Lower lobe of right lung (tissue), 2 donors: ENCODE data around the gene SUSD4. TPM values are rescaled to one million over a fixed set of nuclear protein-coding genes. Genes with fewer than 3 reads are reported as not detected.

Source experiments
- ATAC-seq, 2 donors: fragments of 200-7000 bp; cut with Tn5 transposase; one replicate each; pipeline ENCODE4 v1.9.1; 2020 to 2022; ENCODE audit warnings: mild to moderate bottlenecking in 2 of 2, moderate library complexity in 2 of 2
- DNase-seq: peaks from one replicate; pipeline ENCODE4 v3.0.0-alpha.2; 2020
- H3K27ac ChIP-seq: fragments of 200-600 bp; one replicate; pipeline ENCODE4 v1.8.0; 2022
- H3K27me3 ChIP-seq: fragments of 200-600 bp; one replicate; pipeline ENCODE4 v1.8.0; 2022; ENCODE audit warnings: low read depth
- H3K36me3 ChIP-seq: fragments of 200-600 bp; one replicate; pipeline ENCODE4 v1.8.0; 2022; ENCODE audit warnings: mild to moderate bottlenecking
- H3K4me1 ChIP-seq: fragments of 200-600 bp; one replicate; pipeline ENCODE4 v1.8.0; 2022
- H3K4me3 ChIP-seq: fragments of 200-600 bp; one replicate; pipeline ENCODE4 v1.8.0; 2022; ENCODE audit warnings: mild to moderate bottlenecking
- H3K9me3 ChIP-seq: fragments of 200-600 bp; one replicate; pipeline ENCODE4 v1.8.0; 2022
- intact Hi-C: fragments of 100-400 bp; cut with DNase I; formaldehyde crosslinking; loops from one replicate; pipeline ENCODE4 v1.11.0; 2022
- total RNA-seq: library from RNA; stranded (reverse); fragmentation: NEBNext Ultra II Directional; extraction: Animal tissue kit (Norgen Biotek cat#: 25700); gene quantifications from one replicate; pipeline ENCODE4 v1.2.1, GENCODE V29; 2021
- TF ChIP-seq, protein P1 (sequence below): fragments of 200-600 bp; IDR thresholded peaks from one replicate; pipeline ENCODE4 v1.8.0; 2022; ENCODE audit warnings: antibody characterized with exemption, mild to moderate bottlenecking
- donor health status: DM: no; HTN: yes; CAD: no; lungs with severe emphysema.

Gene SUSD4
- total RNA-seq, 1 donor from 2014 or later: 3.7 TPM

DNA sequence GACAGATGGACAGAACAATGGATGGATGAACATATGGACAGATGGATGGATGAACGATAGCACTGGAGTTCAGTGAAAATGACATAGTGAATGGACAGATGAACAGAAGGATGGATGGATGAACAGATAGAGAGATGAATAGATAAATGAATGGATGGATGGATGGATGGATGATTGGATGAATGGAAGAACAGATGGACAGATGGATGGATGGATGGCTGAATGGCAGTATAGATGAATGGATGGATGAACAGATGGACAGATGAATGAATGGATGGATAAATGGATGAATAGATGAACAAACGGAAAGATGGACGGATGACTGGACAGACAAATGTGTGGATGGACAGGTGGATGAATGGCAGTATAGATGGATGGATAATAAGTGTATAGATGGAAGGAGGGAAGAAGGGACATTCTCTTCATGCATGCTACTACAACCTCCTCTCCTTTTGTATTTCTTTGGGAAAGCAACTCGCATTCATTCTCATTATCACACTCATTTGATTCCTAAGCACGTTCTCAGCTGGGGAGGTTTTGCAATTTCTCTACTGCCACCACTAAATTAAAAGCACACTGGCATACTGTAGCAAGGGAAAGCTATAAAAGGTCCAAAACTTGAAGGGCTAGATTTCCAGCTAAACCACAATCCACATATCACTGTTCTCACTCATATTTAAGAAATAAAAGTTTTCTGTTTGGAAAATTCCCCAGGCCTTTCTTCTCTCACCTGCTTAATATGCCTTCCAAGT, 34.1 kb downstream of the SUSD4 start:
- TF ChIP-seq, protein P1, sequence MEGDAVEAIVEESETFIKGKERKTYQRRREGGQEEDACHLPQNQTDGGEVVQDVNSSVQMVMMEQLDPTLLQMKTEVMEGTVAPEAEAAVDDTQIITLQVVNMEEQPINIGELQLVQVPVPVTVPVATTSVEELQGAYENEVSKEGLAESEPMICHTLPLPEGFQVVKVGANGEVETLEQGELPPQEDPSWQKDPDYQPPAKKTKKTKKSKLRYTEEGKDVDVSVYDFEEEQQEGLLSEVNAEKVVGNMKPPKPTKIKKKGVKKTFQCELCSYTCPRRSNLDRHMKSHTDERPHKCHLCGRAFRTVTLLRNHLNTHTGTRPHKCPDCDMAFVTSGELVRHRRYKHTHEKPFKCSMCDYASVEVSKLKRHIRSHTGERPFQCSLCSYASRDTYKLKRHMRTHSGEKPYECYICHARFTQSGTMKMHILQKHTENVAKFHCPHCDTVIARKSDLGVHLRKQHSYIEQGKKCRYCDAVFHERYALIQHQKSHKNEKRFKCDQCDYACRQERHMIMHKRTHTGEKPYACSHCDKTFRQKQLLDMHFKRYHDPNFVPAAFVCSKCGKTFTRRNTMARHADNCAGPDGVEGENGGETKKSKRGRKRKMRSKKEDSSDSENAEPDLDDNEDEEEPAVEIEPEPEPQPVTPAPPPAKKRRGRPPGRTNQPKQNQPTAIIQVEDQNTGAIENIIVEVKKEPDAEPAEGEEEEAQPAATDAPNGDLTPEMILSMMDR: no peak
- Histone ChIP-seq H3K4me1 (no peaks in the 10 kb centered on the region), H3K27me3 (no peaks in the 10 kb centered on the region), H3K4me3 (no peak overlapping the region), H3K36me3 (no peaks in the 10 kb centered on the region), H3K27ac (no peak overlapping the region), H3K9me3 (no peaks in the 10 kb centered on the region)
- no peak for DNase-seq
- no peak for ATAC-seq
- intact Hi-C loops: no loop called here

DNA sequence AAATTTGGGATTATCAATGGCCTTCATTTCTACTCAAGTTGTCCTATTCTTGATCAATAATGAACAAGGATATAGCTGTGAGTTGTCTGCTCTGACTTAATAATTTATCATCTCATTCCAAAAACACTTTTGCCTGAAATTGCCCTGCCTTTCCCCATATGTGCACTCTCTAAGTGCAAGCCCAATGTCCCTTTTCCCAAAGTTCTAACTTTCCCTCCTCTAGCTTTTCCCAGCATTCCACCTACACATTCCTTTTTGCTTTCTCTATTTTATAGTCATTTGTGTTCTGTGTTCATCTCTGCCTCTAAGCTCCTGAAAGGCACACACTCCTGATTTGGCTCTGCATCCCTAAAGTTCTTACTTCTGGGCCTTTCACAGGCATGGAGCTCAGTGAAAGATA, 34.7 kb downstream of the SUSD4 start:
- H3K27ac ChIP-seq: no peak overlapping the region
- TF ChIP-seq, protein P1: no peak
- H3K4me1 ChIP-seq: no peaks in the 10 kb centered on the region
- H3K4me3 ChIP-seq: no peak overlapping the region
- intact Hi-C loops: no loop called here
- ATAC-seq (no peak), DNase-seq (no peak)
- no peaks in the 10 kb centered on the region for H3K9me3 ChIP-seq
- H3K27me3 ChIP-seq: no peaks in the 10 kb centered on the region
- H3K36me3 ChIP-seq: no peaks in the 10 kb centered on the region

DNA sequence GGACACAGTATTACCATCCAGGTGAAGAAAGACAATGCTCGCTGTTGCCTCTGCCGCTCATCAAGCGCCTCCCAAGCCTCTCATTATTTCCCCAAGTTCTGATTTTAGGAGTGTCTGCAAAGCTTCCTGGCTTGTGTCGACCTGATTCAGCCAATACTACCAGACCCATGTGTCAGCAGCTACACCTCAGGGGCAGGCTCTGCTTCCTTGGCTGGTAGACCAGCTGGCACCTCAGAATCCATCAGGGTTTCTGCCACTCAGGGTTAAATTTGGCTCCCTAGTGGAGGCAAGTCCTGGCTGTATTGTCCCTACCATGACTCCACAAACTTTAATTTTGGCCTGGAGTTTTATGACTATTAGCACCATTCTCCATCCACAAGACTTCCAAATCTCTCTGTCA, 35.4 kb downstream of the SUSD4 start:
- ATAC-seq (no peak), DNase-seq (no peak)
- Histone ChIP-seq H3K4me1 (no peaks in the 10 kb centered on the region), H3K27me3 (no peaks in the 10 kb centered on the region), H3K36me3 (no peaks in the 10 kb centered on the region), H3K27ac (no peak overlapping the region), H3K9me3 (no peaks in the 10 kb centered on the region), H3K4me3 (no peak overlapping the region)
- TF ChIP-seq, protein P1: no peak
- intact Hi-C loops: no loop called here

DNA sequence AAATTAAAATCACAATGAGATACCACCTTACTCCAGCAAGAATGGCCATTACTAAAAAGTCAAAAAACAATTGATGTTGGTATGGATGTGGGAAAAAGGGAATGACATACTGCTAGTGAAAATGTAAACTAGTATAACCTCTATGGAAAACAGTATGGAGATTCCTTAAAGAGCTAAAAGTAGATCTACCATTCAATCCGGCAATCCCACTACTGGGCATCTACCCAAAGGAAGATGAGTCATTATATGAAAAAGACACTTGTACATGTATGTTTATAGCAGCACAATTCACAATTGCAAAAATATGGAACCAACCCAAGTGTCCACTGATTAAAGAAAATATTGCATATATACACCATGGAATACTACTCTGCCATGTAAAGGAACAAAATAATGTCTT, 37.2 kb downstream of the SUSD4 start:
- DNase-seq (no peak), ATAC-seq (no peak)
- no peaks in the 10 kb centered on the region for H3K27me3 ChIP-seq
- H3K4me3 ChIP-seq: no peak overlapping the region
- intact Hi-C loops: no loop called here
- H3K4me1 ChIP-seq: no peaks in the 10 kb centered on the region
- no peak overlapping the region for H3K27ac ChIP-seq
- H3K36me3 ChIP-seq: no peaks in the 10 kb centered on the region
- TF ChIP-seq, protein P1: no peak
- H3K9me3 ChIP-seq: no peaks in the 10 kb centered on the region

DNA sequence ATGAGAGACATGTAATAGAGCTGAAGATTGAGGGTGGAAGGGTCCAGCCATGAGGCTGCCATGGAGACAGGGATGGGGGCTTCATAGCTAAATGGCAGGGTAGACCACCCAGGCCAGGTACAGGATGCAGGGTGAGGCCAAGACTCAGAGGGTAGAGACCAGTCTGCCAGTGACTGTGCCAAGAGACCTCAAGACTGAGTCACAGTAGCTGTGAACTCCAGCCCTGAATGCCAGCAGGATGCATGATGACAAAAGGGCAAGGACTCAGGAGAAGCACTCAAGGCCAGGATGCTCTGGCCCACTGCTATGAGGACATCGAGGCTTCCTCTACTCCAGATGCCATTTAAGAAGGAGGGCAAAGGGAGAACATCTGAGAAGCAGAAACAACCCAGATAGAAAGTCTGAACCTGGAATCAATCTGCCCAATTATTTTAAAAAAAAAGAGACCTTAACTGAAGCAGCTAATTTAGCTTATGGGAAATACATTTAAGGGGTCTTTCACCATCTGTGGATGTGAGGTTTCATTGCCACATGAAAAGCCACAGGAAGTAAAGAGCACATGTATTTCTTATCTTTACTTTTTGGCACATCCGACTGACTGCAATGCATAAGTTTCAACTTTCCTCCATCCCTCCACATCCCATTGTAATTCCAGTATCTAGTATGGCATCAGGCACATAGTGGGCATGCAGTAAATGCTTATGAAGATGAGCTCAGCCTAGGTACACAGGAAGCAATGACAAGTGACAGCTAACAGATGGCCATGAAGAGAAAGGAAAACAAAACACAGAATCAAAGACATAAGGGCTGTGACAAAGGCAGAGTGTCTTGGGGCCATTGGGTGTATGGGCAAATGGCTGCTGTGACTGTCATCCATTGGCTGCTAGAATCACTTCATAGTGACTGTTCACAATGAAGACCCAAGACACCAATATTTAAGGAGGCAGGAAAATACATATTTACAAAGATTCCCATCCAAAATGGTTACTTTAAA, 40.2 kb downstream of the SUSD4 start:
- Histone ChIP-seq H3K4me3 (no peak overlapping the region), H3K4me1 (no peaks in the 10 kb centered on the region), H3K9me3 (no peaks in the 10 kb centered on the region), H3K36me3 (no peaks in the 10 kb centered on the region), H3K27ac (no peak overlapping the region), H3K27me3 (no peaks in the 10 kb centered on the region)
- TF ChIP-seq, protein P1: no peak
- DNase-seq (no peak), ATAC-seq (no peak)
- intact Hi-C loops: no loop called here
